Neural cell (in vitro differentiated cells): ENCODE data around the gene CA5A. TPM values are rescaled to one million over a fixed set of nuclear protein-coding genes. Genes with fewer than 3 reads are reported as not detected.
"Not testable (repeated sequence)": the region's sequence is repeated elsewhere in the genome, so short reads cannot be mapped to it uniquely, and the experiment has no call there.

ENCODE experiments used
- H2AFZ ChIP-seq: fragments of 200-600, 300-800 bp; sonication (generic), shearing (Covaris generic); 2 replicates; pipeline ENCODE4 v1.6.0; 2014; ENCODE audit warnings: low read depth, mild to moderate bottlenecking, antibody characterized with exemption, low read length, moderate library complexity
- H3F3A ChIP-seq: fragments of 200-600 bp; shearing (Covaris generic); 2 replicates; pipeline ENCODE4 v1.6.1; 2016; ENCODE audit warnings: mild to moderate bottlenecking, moderate library complexity, mixed read lengths, antibody characterized with exemption, low read length; ENCODE audit not compliant: insufficient read depth, poor library complexity, severe bottlenecking
- H3K27ac ChIP-seq: fragments of 200-600, 300-800 bp; sonication (generic), shearing (Covaris generic); 2 replicates; pipeline ENCODE4 v1.5.1; 2014; ENCODE audit warnings: mild to moderate bottlenecking, low read length, moderate library complexity
- H3K27me3 ChIP-seq: fragments of 300-800, 200-600 bp; sonication (generic), shearing (Covaris generic); 2 replicates; pipeline ENCODE4 v1.6.0; 2014; ENCODE audit warnings: mild to moderate bottlenecking, low read depth, low read length, moderate library complexity; ENCODE audit not compliant: insufficient read depth
- H3K36me3 ChIP-seq: fragments of 300-800, 200-600 bp; sonication (generic), shearing (Covaris generic); 2 replicates; pipeline ENCODE4 v1.5.1; 2014; ENCODE audit warnings: mild to moderate bottlenecking, antibody characterized with exemption, low read length, moderate library complexity; ENCODE audit not compliant: insufficient read depth
- H3K4me2 ChIP-seq: fragments of 300-800, 200-600 bp; sonication (generic), shearing (Covaris generic); 2 replicates; pipeline ENCODE4 v1.6.0; 2014; ENCODE audit warnings: mild to moderate bottlenecking, low read length
- H3K4me3 ChIP-seq: fragments of 300-800, 200-600 bp; sonication (generic), shearing (Covaris generic); 2 replicates; pipeline ENCODE4 v1.5.1; 2014; ENCODE audit warnings: mild to moderate bottlenecking, low read length, moderate library complexity
- H3K79me2 ChIP-seq: fragments of 200-600 bp; shearing (Covaris generic); replicated peaks from 2 replicates; pipeline ENCODE4 v1.6.0; 2014; ENCODE audit warnings: mild to moderate bottlenecking, low read length, moderate library complexity; ENCODE audit not compliant: insufficient read depth
- H3K9ac ChIP-seq: fragments of 300-800, 200-600 bp; sonication (generic), shearing (Covaris generic); 2 replicates; pipeline ENCODE4 v1.6.1; 2016; ENCODE audit warnings: mild to moderate bottlenecking, low read length, mixed read lengths
- H3K9me2 ChIP-seq: fragments of 200-600 bp; shearing (Covaris generic); 2 replicates; pipeline ENCODE4 v1.6.1; 2016; ENCODE audit warnings: mild to moderate bottlenecking, low read length, mixed read lengths; ENCODE audit not compliant: insufficient read depth
- H3K9me3 ChIP-seq: fragments of 200-600, 300-800 bp; sonication (generic), shearing (Covaris generic); 2 replicates; pipeline ENCODE4 v1.6.1; 2016; ENCODE audit warnings: mild to moderate bottlenecking, mixed run types, low read length, moderate library complexity, mixed read lengths
- H4K20me1 ChIP-seq: fragments of 200-600 bp; shearing (Covaris generic); 2 replicates; pipeline ENCODE4 v1.6.1; 2016; ENCODE audit warnings: mild to moderate bottlenecking, mixed run types; ENCODE audit not compliant: insufficient read depth
- CTCF ChIP-seq: fragments of 450-650 bp; IDR thresholded peaks from 2 replicates; pipeline ENCODE4 v1.5.1; 2014; ENCODE audit warnings: antibody characterized with exemption, mild to moderate bottlenecking, moderate library complexity; ENCODE audit not compliant: poor library complexity, severe bottlenecking
- RAD21 ChIP-seq: fragments of 450-650 bp; conservative IDR thresholded peaks from 2 replicates; pipeline ENCODE4 v1.6.1; 2014; ENCODE audit warnings: antibody characterized with exemption, mild to moderate bottlenecking, moderate library complexity
- SMC3 ChIP-seq: fragments of 450-650 bp; conservative IDR thresholded peaks from 2 replicates; pipeline ENCODE4 v1.6.1; 2014; ENCODE audit warnings: antibody characterized with exemption, mild to moderate bottlenecking, moderate library complexity; ENCODE audit not compliant: poor library complexity
- polyA plus RNA-seq: library from polyadenylated mRNA; depleted of rRNA; stranded (reverse); fragments of >200 nt; gene quantifications from 2 replicates; pipeline ENCODE4 v1.2.3, GENCODE V29; 2014

Gene CA5A
- polyA plus RNA-seq, 1 donor from 2014 or later, result not detected

- H3K27ac ChIP-seq, H3K9me3 ChIP-seq, H3K9ac ChIP-seq, H3F3A ChIP-seq, H3K79me2 ChIP-seq, H3K36me3 ChIP-seq, H3K27me3 ChIP-seq, H3K4me2 ChIP-seq, H3K9me2 ChIP-seq, H4K20me1 ChIP-seq, H3K4me3 ChIP-seq, H2AFZ ChIP-seq: not testable (repeated sequence)
These were observed 23.6 kb downstream of the CA5A start for GRCh38 chr16:87912691-87913090.

- H3K4me2 ChIP-seq, H4K20me1 ChIP-seq, H3K9me2 ChIP-seq, H2AFZ ChIP-seq, H3F3A ChIP-seq, H3K27ac ChIP-seq, H3K27me3 ChIP-seq, H3K4me3 ChIP-seq, H3K9ac ChIP-seq, H3K9me3 ChIP-seq, H3K79me2 ChIP-seq, H3K36me3 ChIP-seq: not testable (repeated sequence)
These were observed 25.1 kb downstream of the CA5A start for GRCh38 chr16:87911106-87911763.

- H3K79me2 ChIP-seq, H3F3A ChIP-seq, H3K27ac ChIP-seq, H3K36me3 ChIP-seq, H3K4me3 ChIP-seq, H3K9me3 ChIP-seq, H3K4me2 ChIP-seq, H3K9me2 ChIP-seq, H3K9ac ChIP-seq, H2AFZ ChIP-seq, H4K20me1 ChIP-seq, H3K27me3 ChIP-seq: not testable (repeated sequence)
- peak; percentile 59 for TF ChIP-seq SMC3
- TF ChIP-seq RAD21, result peak; percentile 63
- TF ChIP-seq CTCF, result peak; percentile 66
These were observed 27.0 kb downstream of the CA5A start for GRCh38 chr16:87909203-87909935.

GRCh38 chr16:87908101-87908500 lies 28.2 kb downstream of the CA5A start:
- H3F3A ChIP-seq, H3K9me2 ChIP-seq, H3K9me3 ChIP-seq, H3K4me2 ChIP-seq, H3K36me3 ChIP-seq, H3K9ac ChIP-seq, H3K4me3 ChIP-seq, H4K20me1 ChIP-seq, H3K27ac ChIP-seq, H3K27me3 ChIP-seq, H3K79me2 ChIP-seq, H2AFZ ChIP-seq: not testable (repeated sequence)

GRCh38 chr16:87905521-87905920 lies 30.8 kb downstream of the CA5A start:
- H2AFZ ChIP-seq, H3K36me3 ChIP-seq, H3K9me2 ChIP-seq, H3K27me3 ChIP-seq, H3K9me3 ChIP-seq, H3K79me2 ChIP-seq, H3K9ac ChIP-seq, H3K4me3 ChIP-seq, H4K20me1 ChIP-seq, H3K27ac ChIP-seq, H3F3A ChIP-seq, H3K4me2 ChIP-seq: not testable (repeated sequence)

GRCh38 chr16:87904963-87905362 lies 31.4 kb downstream of the CA5A start:
- H3K9ac ChIP-seq, H3K27me3 ChIP-seq, H3K36me3 ChIP-seq, H4K20me1 ChIP-seq, H3K79me2 ChIP-seq, H2AFZ ChIP-seq, H3K27ac ChIP-seq, H3K4me2 ChIP-seq, H3K9me3 ChIP-seq, H3F3A ChIP-seq, H3K9me2 ChIP-seq, H3K4me3 ChIP-seq: not testable (repeated sequence)

- not testable (repeated sequence) for H3K9ac ChIP-seq, H4K20me1 ChIP-seq, H3F3A ChIP-seq, H3K27ac ChIP-seq, H2AFZ ChIP-seq, H3K79me2 ChIP-seq, H3K4me3 ChIP-seq, H3K27me3 ChIP-seq, H3K4me2 ChIP-seq, H3K36me3 ChIP-seq, H3K9me3 ChIP-seq, H3K9me2 ChIP-seq
These were observed 35.8 kb downstream of the CA5A start for GRCh38 chr16:87900489-87900888.
